Neural progenitor cell (in vitro differentiated cells): ENCODE results near the gene NPY4R. TPM values are rescaled to one million over a fixed set of nuclear protein-coding genes. Genes with fewer than 3 reads are reported as not detected.
"Not testable (repeated sequence)": the region's sequence is repeated elsewhere in the genome, so short reads cannot be mapped to it uniquely, and the experiment has no call there.

Experiments used
- DNase-seq: peaks from one replicate; pipeline ENCODE4 v3.0.0-alpha.2; 2016; ENCODE audit warnings: low spot score
- H2AFZ ChIP-seq: fragments of 200-600 bp; sonication (generic); replicated peaks from 2 replicates; pipeline ENCODE4 v1.6.1; 2016; ENCODE audit warnings: antibody characterized with exemption
- H3F3A ChIP-seq: fragments of 200-600 bp; sonication (generic); 2 replicates; pipeline ENCODE4 v1.6.1; 2016; ENCODE audit warnings: antibody characterized with exemption, low read depth
- H3K27ac ChIP-seq: fragments of 200-600 bp; sonication (generic); 2 replicates; pipeline ENCODE4 v1.5.1; 2016; ENCODE audit warnings: mild to moderate bottlenecking
- H3K27me3 ChIP-seq: fragments of 200-600 bp; sonication (generic); 2 replicates; pipeline ENCODE4 v1.6.1; 2016; ENCODE audit warnings: mild to moderate bottlenecking, moderate library complexity
- H3K36me3 ChIP-seq: fragments of 200-600 bp; sonication (generic); 2 replicates; pipeline ENCODE4 v1.5.1; 2016
- H3K4me1 ChIP-seq: fragments of 200-600 bp; sonication (generic); 2 replicates; pipeline ENCODE4 v1.6.1; 2016; ENCODE audit warnings: mixed run types
- H3K4me2 ChIP-seq: fragments of 200-600 bp; sonication (generic); 2 replicates; pipeline ENCODE4 v1.6.1; 2016
- H3K4me3 ChIP-seq: fragments of 200-600 bp; sonication (generic); 2 replicates; pipeline ENCODE4 v1.5.1; 2016
- H3K79me2 ChIP-seq: fragments of 200-600 bp; sonication (generic); 2 replicates; pipeline ENCODE4 v1.6.1; 2016; ENCODE audit warnings: low read depth
- H3K9ac ChIP-seq: fragments of 200-600 bp; sonication (generic); 2 replicates; pipeline ENCODE4 v1.6.1; 2016
- H3K9me3 ChIP-seq: fragments of 200-600 bp; sonication (generic); 2 replicates; pipeline ENCODE4 v1.5.1; 2016; ENCODE audit warnings: low read depth
- H4K20me1 ChIP-seq: fragments of 200-600 bp; sonication (generic); 2 replicates; pipeline ENCODE4 v1.6.1; 2016; ENCODE audit warnings: low read depth
- H3K27ac Mint-ChIP-seq: 3 replicates; pipeline ENCODE4 v1.8.0; 2021; ENCODE audit warnings: mixed read lengths
- H3K27me3 Mint-ChIP-seq: 2 replicates; pipeline ENCODE4 v1.8.0; 2022; ENCODE audit warnings: low read depth, mild to moderate bottlenecking, inconsistent platforms, moderate library complexity, mixed read lengths; ENCODE audit not compliant: insufficient read depth
- H3K36me3 Mint-ChIP-seq: 3 replicates; pipeline ENCODE4 v1.8.0; 2021; ENCODE audit warnings: mixed read lengths
- H3K4me1 Mint-ChIP-seq: 3 replicates; pipeline ENCODE4 v1.8.0; 2021; ENCODE audit warnings: mixed read lengths
- H3K4me3 Mint-ChIP-seq: 3 replicates; pipeline ENCODE4 v1.8.0; 2021; ENCODE audit warnings: mild to moderate bottlenecking, moderate library complexity, mixed read lengths
- H3K9me3 Mint-ChIP-seq: 3 replicates; pipeline ENCODE4 v1.8.0; 2020; ENCODE audit warnings: mixed read lengths
- total RNA-seq: library from RNA; depleted of rRNA; stranded (reverse); fragments of >200 nt; gene quantifications from 2 replicates; pipeline ENCODE4 v1.2.3, GENCODE V29; 2015; ENCODE audit warnings: low replicate concordance

Gene NPY4R
- total RNA-seq, 1 donor from 2014 or later = not detected

GRCh38 chr10:46423550-46423949 is 42.2 kb downstream of the NPY4R start:
- H3K9me3 Mint-ChIP-seq, H4K20me1 ChIP-seq, H3K27ac Mint-ChIP-seq: not testable (repeated sequence)

GRCh38 chr10:46419570-46420379 is 46.0 kb downstream of the NPY4R start:
- H3K36me3 Mint-ChIP-seq, H4K20me1 ChIP-seq, H3K27me3 ChIP-seq, H3K27ac ChIP-seq, DNase-seq, H3K9me3 Mint-ChIP-seq, H3K27ac Mint-ChIP-seq, H3F3A ChIP-seq, H3K4me1 ChIP-seq, H3K4me3 ChIP-seq, H3K4me3 Mint-ChIP-seq, H3K79me2 ChIP-seq, H2AFZ ChIP-seq, H3K27me3 Mint-ChIP-seq, H3K9ac ChIP-seq, H3K4me1 Mint-ChIP-seq, H3K4me2 ChIP-seq, H3K36me3 ChIP-seq, H3K9me3 ChIP-seq: not testable (repeated sequence)

More at GRCh38 chr10:46423550-46423949, 42.2 kb downstream of the NPY4R start:
- not testable (repeated sequence) for H3K27me3 ChIP-seq, H3K4me3 Mint-ChIP-seq, H3K4me3 ChIP-seq, H2AFZ ChIP-seq, H3K9me3 ChIP-seq, H3F3A ChIP-seq, H3K36me3 ChIP-seq, H3K79me2 ChIP-seq, H3K4me1 ChIP-seq, H3K9ac ChIP-seq, DNase-seq, H3K4me1 Mint-ChIP-seq, H3K27ac ChIP-seq, H3K27me3 Mint-ChIP-seq, H3K36me3 Mint-ChIP-seq, H3K4me2 ChIP-seq

DNA sequence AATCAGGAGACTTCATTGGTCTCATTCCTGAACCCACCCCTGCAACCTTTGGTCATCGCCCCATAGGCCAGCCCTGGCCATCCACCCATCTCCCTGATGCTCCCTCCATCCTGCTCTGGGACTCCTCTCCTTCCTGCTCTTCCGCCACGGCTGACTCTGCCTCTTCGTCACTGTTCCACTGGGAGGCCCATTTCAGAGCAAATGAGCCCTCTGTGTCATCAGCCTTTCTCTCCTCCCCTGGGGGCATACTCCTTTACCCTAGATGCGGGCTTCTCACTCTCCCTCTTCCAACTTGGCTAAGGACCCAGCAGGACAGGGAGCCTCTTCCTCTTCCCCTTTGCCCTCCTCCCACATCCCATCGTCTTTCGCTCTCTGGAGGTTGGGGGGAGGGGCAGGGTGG is 47.5 kb downstream of the NPY4R start:
- not testable (repeated sequence) for H3K4me1 Mint-ChIP-seq, H3K27ac Mint-ChIP-seq, H3K27me3 Mint-ChIP-seq, H3K9me3 ChIP-seq, H3K36me3 Mint-ChIP-seq, H3K27me3 ChIP-seq, H4K20me1 ChIP-seq, DNase-seq, H3K9ac ChIP-seq, H3K4me2 ChIP-seq, H3K79me2 ChIP-seq, H3K36me3 ChIP-seq, H3K4me3 Mint-ChIP-seq, H3F3A ChIP-seq, H3K9me3 Mint-ChIP-seq, H3K4me3 ChIP-seq, H3K4me1 ChIP-seq, H3K27ac ChIP-seq, H2AFZ ChIP-seq

- not testable (repeated sequence) for H3K4me3 ChIP-seq, H3K4me3 Mint-ChIP-seq, H3K36me3 Mint-ChIP-seq, H3K9me3 Mint-ChIP-seq, H2AFZ ChIP-seq, H3K27me3 ChIP-seq, H3K27ac ChIP-seq, DNase-seq, H3K36me3 ChIP-seq, H3K27me3 Mint-ChIP-seq, H3K27ac Mint-ChIP-seq, H3K9me3 ChIP-seq, H4K20me1 ChIP-seq, H3F3A ChIP-seq, H3K4me2 ChIP-seq, H3K79me2 ChIP-seq, H3K4me1 Mint-ChIP-seq, H3K9ac ChIP-seq, H3K4me1 ChIP-seq
Observed at GRCh38 chr10:46415291-46415690, 50.5 kb downstream of the NPY4R start.

DNA sequence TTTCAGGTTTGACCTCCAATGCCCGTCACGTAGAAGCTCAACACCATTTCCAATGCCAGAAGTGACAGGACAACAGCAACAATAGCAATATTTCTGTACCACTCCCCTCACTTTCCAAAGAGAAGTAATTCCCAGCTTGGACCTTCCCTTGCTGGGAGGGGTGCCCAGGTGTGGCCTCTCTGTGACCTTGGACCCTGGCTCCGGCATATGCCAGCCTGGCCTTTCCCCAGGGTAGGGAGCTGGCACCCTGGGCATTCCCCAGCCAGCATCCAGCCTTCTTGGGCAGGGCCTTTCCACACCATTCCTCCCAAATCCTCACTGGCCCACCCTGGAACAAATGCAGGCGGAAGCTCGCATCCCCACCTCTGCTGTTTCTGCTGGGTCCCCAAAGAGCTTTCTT is 53.1 kb downstream of the NPY4R start:
- not testable (repeated sequence) for H3K36me3 ChIP-seq, H3K4me2 ChIP-seq, H3K27me3 Mint-ChIP-seq, DNase-seq, H3K9me3 ChIP-seq, H2AFZ ChIP-seq, H3K9me3 Mint-ChIP-seq, H3K27ac ChIP-seq, H3K27ac Mint-ChIP-seq, H3K36me3 Mint-ChIP-seq, H3F3A ChIP-seq, H3K4me3 Mint-ChIP-seq, H3K4me1 ChIP-seq, H3K4me1 Mint-ChIP-seq, H3K27me3 ChIP-seq, H3K9ac ChIP-seq, H3K4me3 ChIP-seq, H4K20me1 ChIP-seq, H3K79me2 ChIP-seq

DNA sequence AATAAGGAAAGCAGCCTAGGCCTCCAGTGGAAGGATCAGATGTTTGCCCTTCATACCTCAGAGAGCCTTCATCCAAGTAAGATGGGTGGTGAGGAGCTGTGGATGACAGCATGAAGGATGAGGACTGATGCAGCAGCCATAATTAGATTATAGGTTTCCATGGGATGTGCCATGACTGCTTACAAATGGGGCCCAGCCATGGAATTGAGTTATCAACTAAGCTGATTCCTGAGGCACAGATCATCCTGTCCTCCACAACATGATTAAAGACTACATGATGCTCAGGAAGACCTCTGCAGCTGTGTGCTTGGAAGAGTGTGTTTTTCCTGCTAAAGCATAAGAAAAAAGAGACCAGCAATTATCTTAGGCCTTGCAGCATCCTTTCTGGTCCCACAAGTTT is 54.6 kb downstream of the NPY4R start:
- H3K27ac Mint-ChIP-seq, H3K9ac ChIP-seq, H3K27ac ChIP-seq, DNase-seq, H4K20me1 ChIP-seq, H3K27me3 Mint-ChIP-seq, H3K9me3 Mint-ChIP-seq, H3K4me3 Mint-ChIP-seq, H3K9me3 ChIP-seq, H3K36me3 Mint-ChIP-seq, H3K4me1 Mint-ChIP-seq, H3K36me3 ChIP-seq, H3K27me3 ChIP-seq, H3K79me2 ChIP-seq, H3K4me3 ChIP-seq, H3K4me2 ChIP-seq, H3F3A ChIP-seq, H2AFZ ChIP-seq, H3K4me1 ChIP-seq: not testable (repeated sequence)

Other genes with a start within 250 kb of the NPY4R start
- gene ANTXRL, start 179.0 kb downstream of the NPY4R start, total RNA-seq = not detected in 2 replicates
- not detected in 2 replicates for gene ANXA8L1, start 90.2 kb downstream of the NPY4R start, total RNA-seq
- 6.9 and 18.1 TPM in 2 replicates for gene GPRIN2, start 90.7 kb upstream of the NPY4R start, total RNA-seq
- 0.15 and 0.17 TPM in 2 replicates for gene SYT15, start 113.2 kb upstream of the NPY4R start, total RNA-seq